H9 (cell line): ENCODE results near the gene RPUSD2. TPM values are rescaled to one million over a fixed set of nuclear protein-coding genes. Genes with fewer than 3 reads are reported as not detected.

Experiments used
- DNase-seq: peaks from one replicate; pipeline ENCODE4 v3.0.0-alpha.2; 2017
- H2AFZ ChIP-seq: one replicate; pipeline ENCODE4 v1.6.1; 2013; ENCODE audit warnings: mild to moderate bottlenecking, low read length, control low read depth, moderate library complexity
- H2AK5ac ChIP-seq: 2 replicates; pipeline ENCODE4 v1.6.1; 2013; ENCODE audit warnings: low read length, control low read depth, mixed read lengths; ENCODE audit not compliant: insufficient read length
- H2BK120ac ChIP-seq: one replicate; pipeline ENCODE4 v1.6.1; 2013; ENCODE audit warnings: low read depth, mild to moderate bottlenecking, low read length, control low read depth, inconsistent platforms; ENCODE audit not compliant: poor library complexity, severe bottlenecking
- H2BK12ac ChIP-seq: 2 replicates; pipeline ENCODE4 v1.6.1; 2013; ENCODE audit warnings: low read length, control low read depth, mixed read lengths, low read depth; ENCODE audit not compliant: insufficient read length
- H2BK15ac ChIP-seq: 2 replicates; pipeline ENCODE4 v1.6.1; 2013; ENCODE audit warnings: low read depth, low read length, control low read depth
- H2BK20ac ChIP-seq: one replicate; pipeline ENCODE4 v1.6.1; 2013; ENCODE audit warnings: low read depth, mild to moderate bottlenecking, low read length, control low read depth, inconsistent platforms; ENCODE audit not compliant: poor library complexity, severe bottlenecking
- H2BK5ac ChIP-seq: 2 replicates; pipeline ENCODE4 v1.6.1; 2013; ENCODE audit warnings: low read length, control low read depth, mixed read lengths; ENCODE audit not compliant: insufficient read length
- H3K14ac ChIP-seq: 2 replicates; pipeline ENCODE4 v1.6.1; 2013; ENCODE audit warnings: low read length, control low read depth; ENCODE audit not compliant: insufficient read depth
- H3K18ac ChIP-seq: 2 replicates; pipeline ENCODE4 v1.6.1; 2013; ENCODE audit warnings: low read depth, mild to moderate bottlenecking, mixed read lengths, low read length, control low read depth; ENCODE audit not compliant: insufficient read length
- H3K23ac ChIP-seq: 2 replicates; pipeline ENCODE4 v1.6.1; 2013; ENCODE audit warnings: low read length, control low read depth, mixed read lengths, low read depth; ENCODE audit not compliant: insufficient read length
- H3K23me2 ChIP-seq: 2 replicates; pipeline ENCODE4 v1.6.1; 2013; ENCODE audit warnings: low read depth, mild to moderate bottlenecking, mixed read lengths, low read length, control low read depth; ENCODE audit not compliant: insufficient read length, poor library complexity, severe bottlenecking
- H3K27ac ChIP-seq: 2 replicates; pipeline ENCODE4 v1.5.1; 2013; ENCODE audit warnings: low read length, control low read depth, mixed read lengths, low read depth; ENCODE audit not compliant: insufficient read length
- H3K27me3 ChIP-seq: 2 replicates; pipeline ENCODE4 v1.6.1; 2013; ENCODE audit warnings: low read length, control low read depth, inconsistent platforms; ENCODE audit not compliant: insufficient read depth
- H3K4ac ChIP-seq: 2 replicates; pipeline ENCODE4 v1.6.1; 2013; ENCODE audit warnings: low read depth, mild to moderate bottlenecking, control low read depth, inconsistent platforms, low read length, moderate library complexity
- H3K4me1 ChIP-seq: 2 replicates; pipeline ENCODE4 v1.6.1; 2013; ENCODE audit warnings: low read length, control low read depth, inconsistent platforms; ENCODE audit not compliant: insufficient read depth
- H3K4me2 ChIP-seq: 2 replicates; pipeline ENCODE4 v1.6.1; 2013; ENCODE audit warnings: low read length, control low read depth, mixed read lengths; ENCODE audit not compliant: insufficient read length, insufficient read depth
- H3K56ac ChIP-seq: 2 replicates; pipeline ENCODE4 v1.6.1; 2013; ENCODE audit warnings: low read depth, mild to moderate bottlenecking, mixed read lengths, low read length, control low read depth; ENCODE audit not compliant: insufficient read length
- H3K79me1 ChIP-seq: 2 replicates; pipeline ENCODE4 v1.6.1; 2013; ENCODE audit warnings: low read depth, mild to moderate bottlenecking, moderate library complexity, low read length, control low read depth, inconsistent platforms; ENCODE audit not compliant: insufficient read depth, poor library complexity, severe bottlenecking
- H3K79me2 ChIP-seq: 2 replicates; pipeline ENCODE4 v1.6.1; 2013; ENCODE audit warnings: low read length, control low read depth, inconsistent platforms; ENCODE audit not compliant: insufficient read depth
- H3K9ac ChIP-seq: 2 replicates; pipeline ENCODE4 v1.6.1; 2013; ENCODE audit warnings: low read length, control low read depth, mixed read lengths; ENCODE audit not compliant: insufficient read length; ENCODE audit errors: extremely low read depth
- H3K9me3 ChIP-seq: one replicate; pipeline ENCODE4 v1.6.1; 2013; ENCODE audit warnings: low read depth, low read length, inconsistent platforms; ENCODE audit not compliant: control insufficient read depth
- H3T11ph ChIP-seq: one replicate; pipeline ENCODE4 v1.6.1; 2013; ENCODE audit warnings: mild to moderate bottlenecking, low read length, control low read depth, inconsistent platforms
- H4K20me1 ChIP-seq: one replicate; pipeline ENCODE4 v1.6.1; 2013; ENCODE audit not compliant: control insufficient read depth, insufficient read length, insufficient read depth
- H4K5ac ChIP-seq: 2 replicates; pipeline ENCODE4 v1.6.1; 2013; ENCODE audit warnings: low read depth, mild to moderate bottlenecking, mixed read lengths, low read length, control low read depth; ENCODE audit not compliant: insufficient read length
- H4K8ac ChIP-seq: replicated peaks from 2 replicates; pipeline ENCODE4 v1.6.1; 2013; ENCODE audit warnings: low read length, control low read depth, mixed read lengths, low read depth; ENCODE audit not compliant: insufficient read length
- H4K91ac ChIP-seq: 2 replicates; pipeline ENCODE4 v1.6.1; 2013; ENCODE audit warnings: low read depth, mild to moderate bottlenecking, moderate library complexity, mixed read lengths, low read length, control low read depth; ENCODE audit not compliant: insufficient read length
- H3K27ac Mint-ChIP-seq, 3 experiments: 2 replicates in 2 of 3; 3 replicates in 1 of 3; pipeline ENCODE4 v1.8.0; 2020 to 2021; ENCODE audit warnings: mixed read lengths in 3 of 3, mild to moderate bottlenecking in 1 of 3, moderate library complexity in 1 of 3
- H3K27me3 Mint-ChIP-seq: 2 replicates; pipeline ENCODE4 v1.8.0; 2021; ENCODE audit warnings: low read depth, mild to moderate bottlenecking, moderate library complexity, mixed read lengths
- H3K36me3 Mint-ChIP-seq, 3 experiments: 2 replicates in 2 of 3; 3 replicates in 1 of 3; pipeline ENCODE4 v1.8.0; 2020 to 2021; ENCODE audit warnings: low read depth in 3 of 3, mixed read lengths in 3 of 3; ENCODE audit not compliant: insufficient read depth in 1 of 3
- H3K4me1 Mint-ChIP-seq, 2 experiments: 2 replicates each; pipeline ENCODE4 v1.8.0; 2020; ENCODE audit warnings: mixed read lengths in 2 of 2
- H3K4me3 Mint-ChIP-seq, 2 experiments: 2 replicates in 1 of 2; 3 replicates in 1 of 2; pipeline ENCODE4 v1.8.0; 2020 to 2021; ENCODE audit warnings: mild to moderate bottlenecking in 2 of 2, mixed read lengths in 2 of 2, moderate library complexity in 1 of 2
- H3K9me3 Mint-ChIP-seq, 2 experiments: 2 replicates in 1 of 2; 3 replicates in 1 of 2; pipeline ENCODE4 v1.8.0; 2020; ENCODE audit warnings: mild to moderate bottlenecking in 2 of 2, mixed read lengths in 2 of 2, moderate library complexity in 1 of 2
- WGBS: extraction: QIAGEN DNeasy Blood & Tissue Kit; methylation state at CpG from one replicate; pipeline ENCODE4 v1.1.7; 2013; ENCODE audit warnings: missing lambda C conversion rate, low lambda C conversion rate, mixed read lengths; ENCODE audit not compliant: insufficient read length; ENCODE audit errors: extremely low coverage; 5-methylcytosine and 5-hydroxymethylcytosine counted together
- total RNA-seq: library from RNA; stranded (reverse); gene quantifications from 2 replicates; pipeline ENCODE4 v1.2.1, GENCODE V29; 2021
- TF ChIP-seq, protein P1 (sequence below): fragments of 200-600 bp; sonication (generic); conservative IDR thresholded peaks from 3 replicates; pipeline ENCODE4 v1.8.0; 2021; ENCODE audit warnings: antibody characterized with exemption, mild to moderate bottlenecking

Gene RPUSD2
- total RNA-seq, 1 experiment from 2014 or later: 25.7 TPM

GRCh38 chr15:40536501-40536900 lies 32.6 kb upstream of the RPUSD2 start:
- no peak overlapping the region for H3K23ac ChIP-seq
- H3K4me1 Mint-ChIP-seq: no peaks in the 10 kb centered on the region
- no peak overlapping the region for H2BK15ac ChIP-seq
- no peak overlapping the region for H4K5ac ChIP-seq
- no peak overlapping the region for H2AFZ ChIP-seq
- H4K20me1 ChIP-seq: no peaks in the 10 kb centered on the region
- no peak overlapping the region for H2BK20ac ChIP-seq
- H3K4me1 ChIP-seq: no peaks in the 10 kb centered on the region
- H3K18ac ChIP-seq: no peak overlapping the region
- no peaks in the 10 kb centered on the region for H3K27me3 Mint-ChIP-seq
- H3K9me3 Mint-ChIP-seq: no peaks in the 10 kb centered on the region
- no peak overlapping the region for H3K56ac ChIP-seq
- H3K14ac ChIP-seq: no peak overlapping the region
- H3K79me2 ChIP-seq: no peaks in the 10 kb centered on the region
- no peak overlapping the region for H3K27ac ChIP-seq
- H3K9me3 ChIP-seq: no peaks in the 10 kb centered on the region
- H3K27ac Mint-ChIP-seq: no peak overlapping the region
- H4K8ac ChIP-seq: no peak overlapping the region
- no peaks in the 10 kb centered on the region for H3K23me2 ChIP-seq
- no peak overlapping the region for H3T11ph ChIP-seq
- H2BK5ac ChIP-seq: no peak overlapping the region
- H3K27me3 ChIP-seq: no peaks in the 10 kb centered on the region
- H3K36me3 Mint-ChIP-seq: no peaks in the 10 kb centered on the region
- no peak overlapping the region for H3K4me3 Mint-ChIP-seq
- no peak overlapping the region for H2BK120ac ChIP-seq
- no peak overlapping the region for H4K91ac ChIP-seq
- no CpG with 5 or more reads among the region's 5 CpGs for WGBS
- H2AK5ac ChIP-seq: no peak overlapping the region
- H3K4ac ChIP-seq: no peak overlapping the region
- H3K79me1 ChIP-seq: no peaks in the 10 kb centered on the region
- no peak overlapping the region for H3K9ac ChIP-seq
- TF ChIP-seq, protein P1, sequence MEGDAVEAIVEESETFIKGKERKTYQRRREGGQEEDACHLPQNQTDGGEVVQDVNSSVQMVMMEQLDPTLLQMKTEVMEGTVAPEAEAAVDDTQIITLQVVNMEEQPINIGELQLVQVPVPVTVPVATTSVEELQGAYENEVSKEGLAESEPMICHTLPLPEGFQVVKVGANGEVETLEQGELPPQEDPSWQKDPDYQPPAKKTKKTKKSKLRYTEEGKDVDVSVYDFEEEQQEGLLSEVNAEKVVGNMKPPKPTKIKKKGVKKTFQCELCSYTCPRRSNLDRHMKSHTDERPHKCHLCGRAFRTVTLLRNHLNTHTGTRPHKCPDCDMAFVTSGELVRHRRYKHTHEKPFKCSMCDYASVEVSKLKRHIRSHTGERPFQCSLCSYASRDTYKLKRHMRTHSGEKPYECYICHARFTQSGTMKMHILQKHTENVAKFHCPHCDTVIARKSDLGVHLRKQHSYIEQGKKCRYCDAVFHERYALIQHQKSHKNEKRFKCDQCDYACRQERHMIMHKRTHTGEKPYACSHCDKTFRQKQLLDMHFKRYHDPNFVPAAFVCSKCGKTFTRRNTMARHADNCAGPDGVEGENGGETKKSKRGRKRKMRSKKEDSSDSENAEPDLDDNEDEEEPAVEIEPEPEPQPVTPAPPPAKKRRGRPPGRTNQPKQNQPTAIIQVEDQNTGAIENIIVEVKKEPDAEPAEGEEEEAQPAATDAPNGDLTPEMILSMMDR: no peak
- H3K4me2 ChIP-seq: no peak overlapping the region
- DNase-seq: no peak
- no peak overlapping the region for H2BK12ac ChIP-seq
